HG03457 (cell line): Measurements from ENCODE around the gene TEX55.
"Not testable (repeated sequence)": the region's sequence is repeated elsewhere in the genome, so short reads cannot be mapped to it uniquely, and the experiment has no call there.

Experiments
- ATAC-seq: cut with Tn5 transposase; IDR thresholded peaks from one replicate; pipeline ENCODE4 v1.9.1; 2021; ENCODE audit warnings: moderate number of reproducible peaks; ENCODE audit not compliant: unreplicated experiment

TEX55 gene

GRCh38 chr3:119160361-119160760, 14.4 kb downstream of the TEX55 start:
- ATAC-seq = no peak

GRCh38 chr3:119160815-119161214, 14.8 kb downstream of the TEX55 start:
- ATAC-seq = no peak

- ATAC-seq = no peak
Measured at GRCh38 chr3:119161240-119161639, 15.3 kb downstream of the TEX55 start.

- not testable (repeated sequence) for ATAC-seq
Measured at GRCh38 chr3:119164745-119165144, 18.8 kb downstream of the TEX55 start.

GRCh38 chr3:119170821-119171220, 24.9 kb downstream of the TEX55 start:
- ATAC-seq = no peak

GRCh38 chr3:119173325-119173724, 27.4 kb downstream of the TEX55 start, which contains the start of gene UPK1B:
TSS of gene UPK1B (plus strand) at chr3:119173598. CDS start at chr3:119186742, 13,144 bp downstream.
- no peak for ATAC-seq

GRCh38 chr3:119175872-119176756, 30.1 kb downstream of the TEX55 start:
- ATAC-seq = no peak

GRCh38 chr3:119176778-119177177, 30.8 kb downstream of the TEX55 start:
- ATAC-seq = no peak

- ATAC-seq = no peak
Measured at GRCh38 chr3:119177321-119177720, 31.4 kb downstream of the TEX55 start.

GRCh38 chr3:119181765-119182164, 35.8 kb downstream of the TEX55 start:
- ATAC-seq = no peak

- ATAC-seq = no peak
Measured at GRCh38 chr3:119184111-119184510, 38.1 kb downstream of the TEX55 start.

GRCh38 chr3:119184796-119185570, 39.0 kb downstream of the TEX55 start:
- ATAC-seq = no peak

- ATAC-seq = no peak
Measured at GRCh38 chr3:119187266-119187665, 41.3 kb downstream of the TEX55 start.

GRCh38 chr3:119191800-119192199, 45.8 kb downstream of the TEX55 start:
- ATAC-seq = no peak

- ATAC-seq = no peak
Measured at GRCh38 chr3:119194237-119195150, 48.5 kb downstream of the TEX55 start.

- ATAC-seq = no peak
Measured at GRCh38 chr3:119195151-119195476, 49.1 kb downstream of the TEX55 start.

- no peak for ATAC-seq
Measured at GRCh38 chr3:119195911-119196310, 49.9 kb downstream of the TEX55 start.
